ENCODE results near the gene OSM.
"Not testable (repeated sequence)": the region's sequence is repeated elsewhere in the genome, so short reads cannot be mapped to it uniquely, and the experiment has no call there.

Gene OSM

GRCh38 chr22:30243661-30244060 lies 23.0 kb downstream of the OSM start:
- DNase-seq, result no peak

- DNase-seq, result no peak
Measured at GRCh38 chr22:30241576-30242371, 24.9 kb downstream of the OSM start.

- DNase-seq, result no peak
Measured at GRCh38 chr22:30240541-30241417, 25.9 kb downstream of the OSM start.

- no peak for DNase-seq
Measured at GRCh38 chr22:30239488-30240405, 26.9 kb downstream of the OSM start.

GRCh38 chr22:30238661-30239487 lies 27.8 kb downstream of the OSM start:
- DNase-seq, result no peak

- no peak for DNase-seq
Measured at GRCh38 chr22:30238136-30238535, 28.5 kb downstream of the OSM start.

- DNase-seq, result no peak
Measured at GRCh38 chr22:30236875-30237274, 29.8 kb downstream of the OSM start.

- DNase-seq, result no peak
Measured at GRCh38 chr22:30235687-30236170, 30.9 kb downstream of the OSM start.

- DNase-seq, result no peak
Measured at GRCh38 chr22:30234786-30235470, 31.7 kb downstream of the OSM start.

GRCh38 chr22:30234325-30234724 lies 32.3 kb downstream of the OSM start:
- not testable (repeated sequence) for DNase-seq

- DNase-seq, result no peak
Measured at GRCh38 chr22:30233582-30233981, 33.1 kb downstream of the OSM start.

GRCh38 chr22:30232716-30233218 lies 33.9 kb downstream of the OSM start:
- DNase-seq, result no peak

GRCh38 chr22:30230787-30231461 lies 35.7 kb downstream of the OSM start:
- no peak for DNase-seq

- no peak for DNase-seq
Measured at GRCh38 chr22:30230330-30230729, 36.3 kb downstream of the OSM start.

GRCh38 chr22:30228509-30229359 lies 37.9 kb downstream of the OSM start:
- no peak for DNase-seq

- peak; percentile 67 for DNase-seq
Measured at GRCh38 chr22:30227438-30228228, 39.0 kb downstream of the OSM start.

- DNase-seq, result no peak
Measured at GRCh38 chr22:30226192-30226832, 40.3 kb downstream of the OSM start.

Measured in hematopoietic multipotent progenitor cell treated with erythropoietin and hydrocortisone succinate and interleukin-3 and kit ligand, for 6 days (in vitro differentiated cells).